RWPE1 (cell line): Measurements from ENCODE around the gene C12orf57.

Source experiments
- CTCF ChIA-PET: fragments of 350-600 bp; sonication (Branson Sonifier 250); formaldehyde crosslinking; extraction: SDS; loops from one replicate; lab custom pipeline; 2021; lab: Yijun Ruan, JAX
- POLR2A ChIA-PET: fragments of 400-600 bp; formaldehyde crosslinking; extraction: SDS; loops from one replicate; lab custom pipeline; 2020; ENCODE audit warnings: antibody characterized with exemption; ENCODE audit not compliant: low non-redundant PET; lab: Yijun Ruan, JAX
- DNase-seq: peaks from one replicate; pipeline ENCODE4 v3.0.0; 2012; ENCODE audit warnings: low spot score
- H3K27ac ChIP-seq: fragments of 450-650 bp; 2 replicates; pipeline ENCODE4 v1.5.1; 2017
- TF ChIP-seq, protein P1 (sequence below): fragments of 450-650 bp; conservative IDR thresholded peaks from 2 replicates; pipeline ENCODE4 v1.5.1; 2017; ENCODE audit warnings: low read depth, mild to moderate bottlenecking

C12orf57 gene

DNA sequence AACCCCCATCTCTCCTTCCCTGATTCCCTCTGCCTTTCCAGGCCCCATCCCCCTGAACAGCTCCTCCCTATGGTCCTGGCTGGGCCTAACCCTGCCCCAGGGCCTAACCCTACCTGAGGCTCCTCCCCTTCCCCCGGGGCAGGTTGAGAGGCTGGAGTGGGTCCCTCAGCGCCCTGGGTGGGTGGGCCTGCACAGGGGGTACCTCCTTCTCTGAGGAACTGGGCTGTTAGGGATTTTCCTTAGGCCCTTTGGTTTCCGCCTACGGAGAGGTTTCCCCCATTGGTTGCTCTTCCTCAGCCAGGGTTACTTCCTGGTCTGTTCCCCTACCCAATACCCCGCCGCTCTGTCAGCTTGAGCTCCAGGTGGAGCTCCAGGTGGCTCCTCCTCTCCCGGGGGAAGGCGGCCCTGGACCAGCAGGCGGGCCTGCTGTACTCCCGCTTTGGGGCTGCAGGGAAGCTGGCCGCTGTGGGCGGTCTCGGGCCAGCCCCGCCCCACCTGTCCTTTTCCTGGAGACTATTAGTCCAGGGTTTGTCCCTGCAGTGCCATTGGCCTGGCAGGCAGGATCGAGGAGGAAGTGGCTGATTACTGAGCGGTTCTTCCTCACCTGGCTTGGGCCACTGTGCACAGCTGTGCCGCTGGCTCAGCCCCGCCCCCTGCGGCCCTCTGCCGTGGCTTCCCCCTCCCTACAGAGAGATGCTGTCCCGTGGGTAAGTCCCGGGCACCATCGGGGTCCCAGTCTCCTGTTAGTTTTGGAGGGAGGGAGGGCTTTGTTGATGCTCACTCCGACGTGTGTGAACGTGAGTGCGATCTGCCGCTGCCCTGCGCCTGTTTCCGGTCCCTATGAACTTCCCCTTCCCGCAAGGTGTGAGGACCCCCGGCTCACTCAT, 2.5 kb downstream of the C12orf57 start:
- CTCF ChIA-PET = interaction anchor here (0.6 to 2.7 kb wide), 5 partner anchors 16 to 163 kb away, joined by 3 to 14 read pairs (median 4); partner anchors contain the start of gene C1RL
- TF ChIP-seq, protein P1, sequence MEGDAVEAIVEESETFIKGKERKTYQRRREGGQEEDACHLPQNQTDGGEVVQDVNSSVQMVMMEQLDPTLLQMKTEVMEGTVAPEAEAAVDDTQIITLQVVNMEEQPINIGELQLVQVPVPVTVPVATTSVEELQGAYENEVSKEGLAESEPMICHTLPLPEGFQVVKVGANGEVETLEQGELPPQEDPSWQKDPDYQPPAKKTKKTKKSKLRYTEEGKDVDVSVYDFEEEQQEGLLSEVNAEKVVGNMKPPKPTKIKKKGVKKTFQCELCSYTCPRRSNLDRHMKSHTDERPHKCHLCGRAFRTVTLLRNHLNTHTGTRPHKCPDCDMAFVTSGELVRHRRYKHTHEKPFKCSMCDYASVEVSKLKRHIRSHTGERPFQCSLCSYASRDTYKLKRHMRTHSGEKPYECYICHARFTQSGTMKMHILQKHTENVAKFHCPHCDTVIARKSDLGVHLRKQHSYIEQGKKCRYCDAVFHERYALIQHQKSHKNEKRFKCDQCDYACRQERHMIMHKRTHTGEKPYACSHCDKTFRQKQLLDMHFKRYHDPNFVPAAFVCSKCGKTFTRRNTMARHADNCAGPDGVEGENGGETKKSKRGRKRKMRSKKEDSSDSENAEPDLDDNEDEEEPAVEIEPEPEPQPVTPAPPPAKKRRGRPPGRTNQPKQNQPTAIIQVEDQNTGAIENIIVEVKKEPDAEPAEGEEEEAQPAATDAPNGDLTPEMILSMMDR = no peak
- POLR2A ChIA-PET = interaction anchor here (0.6 to 2.4 kb wide), 9 partner anchors 8 to 162 kb away, joined by 3 to 12 read pairs (median 4); partner anchors contain the start of gene LPCAT3
- peak; percentile 92 for DNase-seq
- peak overlapping the region; percentile 97 for H3K27ac ChIP-seq

DNA sequence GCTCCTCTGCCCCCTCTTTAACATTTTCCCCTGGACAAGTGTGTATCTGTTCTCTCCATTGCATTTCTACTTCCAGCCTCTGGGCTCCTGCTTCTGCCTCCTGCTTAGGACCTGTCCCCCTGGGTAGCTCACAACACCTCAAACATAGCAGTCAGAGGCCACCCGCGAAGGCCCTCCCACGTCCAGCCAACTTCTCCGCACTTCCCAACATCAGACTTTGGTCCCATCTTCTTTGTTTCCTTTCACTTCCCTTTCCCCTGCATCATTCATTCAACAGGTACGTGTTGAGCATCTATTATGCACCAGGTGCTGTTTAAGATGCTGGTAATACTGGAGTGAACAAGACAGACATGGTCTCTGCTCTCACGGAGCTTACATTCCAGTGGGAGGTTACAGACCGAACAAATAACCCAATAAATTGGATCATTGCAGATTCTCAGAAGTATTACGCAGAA, 3.1 kb downstream of the C12orf57 start:
- CTCF ChIA-PET = interaction anchor here (0.6 to 1.2 kb wide), 5 partner anchors 13 to 144 kb away, joined by 3 to 5 read pairs (median 3); no protein-coding TSS in a partner anchor
- peak overlapping the region; percentile 97 for H3K27ac ChIP-seq
- TF ChIP-seq, protein P1 = no peak
- no peak for DNase-seq
- POLR2A ChIA-PET = interaction anchor here (0.5 to 2.4 kb wide), 5 partner anchors 11 to 161 kb away, joined by 3 to 12 read pairs (median 4); no protein-coding TSS in a partner anchor

DNA sequence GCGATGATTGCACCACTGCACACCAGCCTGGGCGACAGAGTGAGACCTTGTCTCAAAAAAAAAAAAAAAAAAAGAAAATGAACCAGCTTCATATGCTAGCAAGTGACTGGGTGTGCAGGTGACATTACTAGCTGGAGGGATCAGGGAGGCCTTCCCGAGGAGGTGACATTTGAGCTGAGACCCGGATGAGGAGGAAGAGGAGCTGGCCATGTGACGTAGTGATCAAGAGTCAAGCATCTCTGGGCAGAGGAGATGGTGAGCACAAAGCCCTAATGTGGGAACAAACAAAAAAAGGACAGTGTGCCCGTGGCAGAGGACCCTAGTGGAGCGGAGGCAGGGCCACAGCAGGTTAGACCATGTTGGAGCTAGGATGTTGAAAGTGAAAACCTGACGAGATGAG, 3.8 kb downstream of the C12orf57 start:
- TF ChIP-seq, protein P1 = no peak
- DNase-seq = no peak
- POLR2A ChIA-PET = interaction anchor here (0.7 kb wide), 1 partner anchor 17 kb away, joined by 3 read pairs; no protein-coding TSS in a partner anchor
- CTCF ChIA-PET = interaction anchor here (1.0 to 1.2 kb wide), 2 partner anchors 17 to 23 kb away, joined by 4 to 5 read pairs; no protein-coding TSS in a partner anchor
- H3K27ac ChIP-seq = no peak overlapping the region

DNA sequence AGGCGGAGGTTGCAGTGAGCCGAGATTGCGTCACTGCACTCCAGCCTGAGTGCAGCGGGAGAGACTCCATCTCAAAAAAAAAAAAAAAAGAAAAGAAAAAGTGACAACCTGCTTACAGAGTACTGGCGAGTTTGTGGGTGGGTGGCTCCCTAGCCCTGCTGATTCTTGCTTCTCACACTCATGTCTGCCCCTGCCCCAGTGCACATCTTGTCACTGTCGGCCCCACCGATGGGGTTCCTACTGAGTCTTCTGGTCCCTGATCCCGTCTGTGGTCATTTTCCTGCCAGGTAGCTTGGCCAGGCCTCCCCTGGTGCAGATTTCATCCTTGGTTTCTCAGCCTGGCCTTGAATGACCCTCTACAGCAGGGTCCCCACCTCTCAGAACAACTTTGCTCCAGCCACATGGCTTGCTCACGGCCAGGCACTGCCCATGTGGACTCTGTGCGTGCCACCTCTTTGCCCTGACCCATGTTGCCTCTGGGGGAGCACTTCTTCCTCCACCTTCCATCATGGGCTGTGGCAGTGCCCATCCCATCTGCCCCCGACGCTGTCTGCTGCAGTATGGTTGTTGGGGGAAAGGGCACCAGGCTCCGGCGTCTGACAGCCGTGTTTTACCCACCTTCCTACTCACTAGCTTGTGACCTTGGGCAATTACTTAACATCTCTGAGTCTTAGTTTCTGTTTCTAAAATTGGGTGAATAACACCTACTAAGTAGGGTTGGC, 5.2 kb downstream of the C12orf57 start:
- POLR2A ChIA-PET = interaction anchor here (0.6 to 0.7 kb wide), 2 partner anchors 13 to 52 kb away, joined by 3 read pairs; no protein-coding TSS in a partner anchor

DNA sequence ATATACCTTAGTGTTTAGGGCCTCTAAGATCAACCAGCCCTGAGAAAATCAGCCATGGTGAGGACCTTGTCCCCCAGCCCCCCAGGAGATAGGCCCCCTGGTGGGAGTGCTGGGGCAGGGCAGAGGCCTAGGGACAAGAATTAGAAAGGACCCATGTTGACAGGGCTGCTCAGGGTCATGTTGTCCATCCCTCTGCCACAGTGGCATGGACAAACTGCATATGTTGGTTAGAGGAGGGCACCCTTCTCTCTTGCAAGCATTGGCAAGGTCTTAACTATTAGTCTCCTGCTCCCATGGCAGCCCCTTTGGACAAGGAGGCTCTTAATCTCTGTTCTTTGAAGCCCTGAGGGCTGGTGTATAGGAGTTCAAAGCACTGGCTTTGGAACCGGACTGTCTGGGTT, 6.6 kb downstream of the C12orf57 start:
- POLR2A ChIA-PET = interaction anchor here (0.6 kb wide), 1 partner anchor 36 kb away, joined by 3 read pairs; no protein-coding TSS in a partner anchor
- no peak overlapping the region for H3K27ac ChIP-seq
- CTCF ChIA-PET = interaction anchor here (0.6 kb wide), 2 partner anchors 10 to 53 kb away, joined by 3 read pairs; no protein-coding TSS in a partner anchor
- TF ChIP-seq, protein P1 = no peak
- no peak for DNase-seq

More for the DNA sequence above, 5.2 kb downstream of the C12orf57 start:
- CTCF ChIA-PET = interaction anchor here (1.0 to 1.1 kb wide), 2 partner anchors 13 to 76 kb away, joined by 3 to 6 read pairs; no protein-coding TSS in a partner anchor
- TF ChIP-seq, protein P1 = no peak
- no peak for DNase-seq
- no peak overlapping the region for H3K27ac ChIP-seq
